SK-N-SH (cell line): ENCODE data around the gene RAB1A.

ENCODE experiments used
- CHD2 ChIP-seq: fragments of 150-350 bp; IDR thresholded peaks from 2 replicates; pipeline ENCODE4 v1.6.1; 2018; ENCODE audit warnings: low read length; ENCODE audit not compliant: partially characterized antibody
- CTCF ChIP-seq: fragments of 200-600 bp; sonication (generic); IDR thresholded peaks from 2 replicates; pipeline ENCODE4 v1.6.1; 2017; ENCODE audit warnings: antibody characterized with exemption, mild to moderate bottlenecking, moderate library complexity
- EP300 ChIP-seq, 2 experiments: IDR thresholded peaks; 2 replicates each; pipeline versions ENCODE4 v1.4.0 to v1.6.1; 2012; ENCODE audit warnings: borderline replicate concordance in 1 of 2, low read depth in 1 of 2, low read length in 1 of 2
- EZH2phosphoT487 ChIP-seq: fragments of 200-600 bp; sonication (generic); IDR thresholded peaks from 2 replicates; pipeline ENCODE4 v1.6.1; 2017; ENCODE audit warnings: low read depth, mixed run types, mild to moderate bottlenecking, antibody characterized with exemption, moderate library complexity, borderline replicate concordance
- JUND ChIP-seq: IDR thresholded peaks from 2 replicates; pipeline ENCODE4 v1.4.0; 2012
- MAX ChIP-seq: IDR thresholded peaks from 2 replicates; pipeline ENCODE4 v1.4.0; 2012; ENCODE audit warnings: low read depth
- MXI1 ChIP-seq: IDR thresholded peaks from 2 replicates; pipeline ENCODE4 v1.6.1; 2012; ENCODE audit warnings: mild to moderate bottlenecking, low read depth, low read length, improper control_type of control experiment
- RAD21 ChIP-seq: IDR thresholded peaks from 2 replicates; pipeline ENCODE4 v1.6.1; 2012; ENCODE audit warnings: mild to moderate bottlenecking, low read length
- REST ChIP-seq: IDR thresholded peaks from 2 replicates; pipeline ENCODE4 v1.6.1; 2012; ENCODE audit warnings: mild to moderate bottlenecking, low read depth, low read length, moderate library complexity
- RFX5 ChIP-seq: IDR thresholded peaks from 2 replicates; pipeline ENCODE4 v1.6.1; 2012; ENCODE audit warnings: mild to moderate bottlenecking, improper control_type of control experiment, low read length
- USF1 ChIP-seq: IDR thresholded peaks from 2 replicates; pipeline ENCODE4 v1.4.0; 2012; ENCODE audit warnings: low read depth, borderline replicate concordance
- USF2 ChIP-seq: fragments of 150-350 bp; IDR thresholded peaks from 2 replicates; pipeline ENCODE4 v1.6.1; 2017; ENCODE audit warnings: antibody characterized with exemption, low read length, low read depth, borderline replicate concordance
- YY1 ChIP-seq: IDR thresholded peaks from 2 replicates; pipeline ENCODE4 v1.4.0; 2012; ENCODE audit warnings: low read depth, mild to moderate bottlenecking

- TF ChIP-seq CHD2 (no peak), MXI1 (no peak), EZH2phosphoT487 (no peak), CTCF (no peak), MAX (no peak), YY1 (no peak), RFX5 (no peak), REST (no peak), EP300 (IDR thresholded peaks at IDR 0.05; ENCODE audit: borderline replicate concordance in 1 of 2, low read depth in 1 of 2, low read length in 1 of 2) (no peak), RAD21 (no peak), JUND (no peak), USF1 (no peak), USF2 (no peak)
Observed at GRCh38 chr2:65076345-65076710, 53.6 kb downstream of the RAB1A start.
